Measurements from ENCODE around the gene MYO18A.

MYO18A gene

GRCh38 chr17:29140051-29140621 lies 40.1 kb downstream of the MYO18A start:
- Histone ChIP-seq H3K36me3 (ENCODE audit: insufficient read depth, low read length) (no peaks in the 10 kb centered on the region), H3K9me3 (ENCODE audit: control insufficient read depth, insufficient read depth, low read length) (no peaks in the 10 kb centered on the region), H3K9ac (ENCODE audit: low read depth, low read length) (no peak overlapping the region; the same call in 1 of the 2 replicates), H3K4me1 (ENCODE audit: insufficient read depth, low read length) (peaks cover 34% of the 10 kb centered on the region)

- H3K9me3 ChIP-seq (ENCODE audit: control insufficient read depth, insufficient read depth, low read length) = no peaks in the 10 kb centered on the region
- no peak overlapping the region for H3K9ac ChIP-seq (ENCODE audit: low read depth, low read length)
- H3K4me1 ChIP-seq (ENCODE audit: insufficient read depth, low read length) = peaks cover 31% of the 10 kb centered on the region
- H3K36me3 ChIP-seq (ENCODE audit: insufficient read depth, low read length) = no peaks in the 10 kb centered on the region
Measured at GRCh38 chr17:29138971-29139691, 41.1 kb downstream of the MYO18A start.

GRCh38 chr17:29138184-29138955 lies 41.8 kb downstream of the MYO18A start:
- no peaks in the 10 kb centered on the region for H3K9me3 ChIP-seq (ENCODE audit: control insufficient read depth, insufficient read depth, low read length)
- no peak overlapping the region for H3K9ac ChIP-seq (ENCODE audit: low read depth, low read length)
- peaks cover 31% of the 10 kb centered on the region for H3K4me1 ChIP-seq (ENCODE audit: insufficient read depth, low read length)
- no peaks in the 10 kb centered on the region for H3K36me3 ChIP-seq (ENCODE audit: insufficient read depth, low read length)

- Histone ChIP-seq H3K9me3 (ENCODE audit: control insufficient read depth, insufficient read depth, low read length) (no peaks in the 10 kb centered on the region), H3K4me1 (ENCODE audit: insufficient read depth, low read length) (peaks cover 39% of the 10 kb centered on the region), H3K36me3 (ENCODE audit: insufficient read depth, low read length) (no peaks in the 10 kb centered on the region), H3K9ac (ENCODE audit: low read depth, low read length) (no peak overlapping the region)
Measured at GRCh38 chr17:29136998-29137730, 43.0 kb downstream of the MYO18A start.

GRCh38 chr17:29135464-29135863 lies 44.7 kb downstream of the MYO18A start:
- no peak overlapping the region for H3K9ac ChIP-seq (ENCODE audit: low read depth, low read length)
- peaks cover 28% of the 10 kb centered on the region for H3K4me1 ChIP-seq (ENCODE audit: insufficient read depth, low read length)
- no peaks in the 10 kb centered on the region for H3K36me3 ChIP-seq (ENCODE audit: insufficient read depth, low read length)

GRCh38 chr17:29133121-29133713 lies 47.0 kb downstream of the MYO18A start:
- no peak overlapping the region for H3K9ac ChIP-seq (ENCODE audit: low read depth, low read length)
- H3K9me3 ChIP-seq (ENCODE audit: control insufficient read depth, insufficient read depth, low read length) = no peaks in the 10 kb centered on the region
- peaks cover 9% of the 10 kb centered on the region; the same call in 1 of the 2 replicates for H3K4me1 ChIP-seq (ENCODE audit: insufficient read depth, low read length)
- no peaks in the 10 kb centered on the region for H3K36me3 ChIP-seq (ENCODE audit: insufficient read depth, low read length)

More at GRCh38 chr17:29135464-29135863, 44.7 kb downstream of the MYO18A start:
- H3K9me3 ChIP-seq (ENCODE audit: control insufficient read depth, insufficient read depth, low read length) = no peaks in the 10 kb centered on the region

- Histone ChIP-seq H3K9ac (ENCODE audit: low read depth, low read length) (no peak overlapping the region), H3K4me1 (ENCODE audit: insufficient read depth, low read length) (peaks cover 9% of the 10 kb centered on the region; the same call in 1 of the 2 replicates), H3K36me3 (ENCODE audit: insufficient read depth, low read length) (no peaks in the 10 kb centered on the region), H3K9me3 (ENCODE audit: control insufficient read depth, insufficient read depth, low read length) (no peaks in the 10 kb centered on the region)
Measured at GRCh38 chr17:29131814-29132682, 48.1 kb downstream of the MYO18A start.

GRCh38 chr17:29129731-29130130 lies 50.5 kb downstream of the MYO18A start:
- Histone ChIP-seq H3K9ac (ENCODE audit: low read depth, low read length) (no peak overlapping the region), H3K36me3 (ENCODE audit: insufficient read depth, low read length) (no peaks in the 10 kb centered on the region), H3K4me1 (ENCODE audit: insufficient read depth, low read length) (peaks cover 9% of the 10 kb centered on the region; the same call in 1 of the 2 replicates)

GRCh38 chr17:29127840-29128239 lies 52.4 kb downstream of the MYO18A start:
- no peaks in the 10 kb centered on the region for H3K36me3 ChIP-seq (ENCODE audit: insufficient read depth, low read length)
- peaks cover 8% of the 10 kb centered on the region; the same call in 1 of the 2 replicates for H3K4me1 ChIP-seq (ENCODE audit: insufficient read depth, low read length)
- H3K9ac ChIP-seq (ENCODE audit: low read depth, low read length) = no peak overlapping the region
- H3K9me3 ChIP-seq (ENCODE audit: control insufficient read depth, insufficient read depth, low read length) = no peaks in the 10 kb centered on the region

More at GRCh38 chr17:29129731-29130130, 50.5 kb downstream of the MYO18A start:
- H3K9me3 ChIP-seq (ENCODE audit: control insufficient read depth, insufficient read depth, low read length) = no peaks in the 10 kb centered on the region

GRCh38 chr17:29126268-29126930 lies 53.8 kb downstream of the MYO18A start:
- no peaks in the 10 kb centered on the region; the same call in 1 of the 2 replicates for H3K4me1 ChIP-seq (ENCODE audit: insufficient read depth, low read length)

GRCh38 chr17:29125651-29126050 lies 54.5 kb downstream of the MYO18A start:
- Histone ChIP-seq H3K4me1 (ENCODE audit: insufficient read depth, low read length) (no peaks in the 10 kb centered on the region; the same call in 1 of the 2 replicates), H3K36me3 (ENCODE audit: insufficient read depth, low read length) (no peaks in the 10 kb centered on the region), H3K9me3 (ENCODE audit: control insufficient read depth, insufficient read depth, low read length) (no peaks in the 10 kb centered on the region), H3K9ac (ENCODE audit: low read depth, low read length) (no peak overlapping the region)

More at GRCh38 chr17:29126268-29126930, 53.8 kb downstream of the MYO18A start:
- Histone ChIP-seq H3K36me3 (ENCODE audit: insufficient read depth, low read length) (no peaks in the 10 kb centered on the region), H3K9me3 (ENCODE audit: control insufficient read depth, insufficient read depth, low read length) (no peaks in the 10 kb centered on the region), H3K9ac (ENCODE audit: low read depth, low read length) (no peak overlapping the region)

- Histone ChIP-seq H3K4me1 (ENCODE audit: insufficient read depth, low read length) (no peaks in the 10 kb centered on the region; the same call in 1 of the 2 replicates), H3K9me3 (ENCODE audit: control insufficient read depth, insufficient read depth, low read length) (no peaks in the 10 kb centered on the region), H3K36me3 (ENCODE audit: insufficient read depth, low read length) (no peaks in the 10 kb centered on the region), H3K9ac (ENCODE audit: low read depth, low read length) (no peak overlapping the region)
Measured at GRCh38 chr17:29124925-29125273, 55.3 kb downstream of the MYO18A start.
